Rectal smooth muscle tissue (tissue), 1 donor: ENCODE data around the gene MAST4.

Source experiments
- H3K27ac ChIP-seq: one replicate; pipeline ENCODE4 v1.7.0; 2013; ENCODE audit warnings: low read depth, low read length, inconsistent platforms
- H3K27me3 ChIP-seq: one replicate; pipeline ENCODE4 v1.7.0; 2013; ENCODE audit warnings: low read length; ENCODE audit not compliant: control insufficient read depth, insufficient read depth
- H3K36me3 ChIP-seq: one replicate; pipeline ENCODE4 v1.7.0; 2013; ENCODE audit warnings: low read length; ENCODE audit not compliant: control insufficient read depth, insufficient read depth
- H3K4me1 ChIP-seq: one replicate; pipeline ENCODE4 v1.7.0; 2013; ENCODE audit warnings: low read length; ENCODE audit not compliant: control insufficient read depth, insufficient read depth
- H3K4me3 ChIP-seq: one replicate; pipeline ENCODE4 v1.7.0; 2013; ENCODE audit warnings: low read length
- H3K9ac ChIP-seq: one replicate; pipeline ENCODE4 v1.7.0; 2013; ENCODE audit warnings: low read length

MAST4 gene

DNA sequence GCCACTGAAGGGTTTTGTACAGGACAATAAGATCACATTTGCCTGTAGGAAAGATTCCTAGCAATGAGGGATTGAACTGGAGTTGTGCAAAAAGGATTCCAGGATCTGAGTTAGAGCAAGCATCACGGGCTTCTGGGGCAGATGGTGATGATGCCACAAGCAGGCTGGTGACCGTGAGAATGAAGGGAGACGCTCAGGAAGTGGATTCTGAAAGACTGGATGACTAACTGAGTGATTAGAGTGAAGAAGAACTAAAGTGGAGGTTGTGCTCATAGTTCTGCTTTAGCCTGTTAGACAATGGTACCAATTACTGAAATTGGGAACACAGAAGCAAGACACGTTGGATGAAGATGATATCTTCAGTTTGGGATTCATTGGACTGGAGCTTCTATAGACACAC is 432.2 kb downstream of the MAST4 start:
- no peaks in the 10 kb centered on the region for H3K36me3 ChIP-seq
- H3K9ac ChIP-seq: no peak overlapping the region
- H3K4me1 ChIP-seq: peaks cover 11% of the 10 kb centered on the region
- H3K27me3 ChIP-seq: no peaks in the 10 kb centered on the region
- no peak overlapping the region for H3K27ac ChIP-seq
- H3K4me3 ChIP-seq: no peak overlapping the region

DNA sequence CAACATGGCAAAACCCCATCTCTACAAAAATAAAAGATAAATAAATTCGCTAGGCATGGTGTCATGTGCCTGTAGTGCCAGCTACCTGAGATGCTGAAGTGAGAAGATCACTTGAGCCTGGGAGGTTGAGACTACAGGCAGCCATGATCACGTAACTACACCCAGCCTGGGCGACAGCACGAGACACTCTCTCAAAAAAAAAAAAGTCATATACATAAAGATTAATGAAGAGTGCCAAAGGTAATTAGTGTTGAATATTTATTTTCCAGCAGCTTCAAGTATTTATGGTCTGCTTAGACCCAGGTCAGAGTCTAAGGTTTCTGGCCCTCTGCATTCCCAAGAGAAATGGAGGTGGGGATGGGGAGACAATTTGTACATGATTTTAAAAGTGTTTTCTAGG is 432.7 kb downstream of the MAST4 start:
- Histone ChIP-seq H3K4me1 (peaks cover 15% of the 10 kb centered on the region), H3K27ac (no peak overlapping the region), H3K27me3 (no peaks in the 10 kb centered on the region)

DNA sequence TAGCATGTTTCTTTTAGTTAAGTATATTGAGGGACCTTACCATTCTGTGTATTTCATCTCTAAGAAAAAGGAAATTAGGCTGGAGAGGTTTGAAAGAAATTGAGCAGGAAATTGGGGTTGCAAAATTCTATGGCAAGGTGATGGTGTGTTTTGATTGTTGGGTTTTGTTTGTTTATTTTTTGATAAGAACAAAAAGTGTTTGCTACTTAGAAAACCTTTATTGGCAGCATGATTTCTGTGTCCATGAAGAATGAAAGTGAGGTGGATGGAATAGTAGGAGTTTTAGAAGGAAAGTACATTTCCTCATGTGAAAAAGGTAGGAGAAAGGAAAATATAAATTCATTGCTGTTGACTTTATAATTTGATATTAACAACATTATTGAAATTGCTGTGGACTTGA is 433.3 kb downstream of the MAST4 start:
- no peak overlapping the region for H3K27ac ChIP-seq

More for the DNA sequence above, 432.7 kb downstream of the MAST4 start:
- Histone ChIP-seq H3K9ac (no peak overlapping the region), H3K36me3 (no peaks in the 10 kb centered on the region), H3K4me3 (no peak overlapping the region)

DNA sequence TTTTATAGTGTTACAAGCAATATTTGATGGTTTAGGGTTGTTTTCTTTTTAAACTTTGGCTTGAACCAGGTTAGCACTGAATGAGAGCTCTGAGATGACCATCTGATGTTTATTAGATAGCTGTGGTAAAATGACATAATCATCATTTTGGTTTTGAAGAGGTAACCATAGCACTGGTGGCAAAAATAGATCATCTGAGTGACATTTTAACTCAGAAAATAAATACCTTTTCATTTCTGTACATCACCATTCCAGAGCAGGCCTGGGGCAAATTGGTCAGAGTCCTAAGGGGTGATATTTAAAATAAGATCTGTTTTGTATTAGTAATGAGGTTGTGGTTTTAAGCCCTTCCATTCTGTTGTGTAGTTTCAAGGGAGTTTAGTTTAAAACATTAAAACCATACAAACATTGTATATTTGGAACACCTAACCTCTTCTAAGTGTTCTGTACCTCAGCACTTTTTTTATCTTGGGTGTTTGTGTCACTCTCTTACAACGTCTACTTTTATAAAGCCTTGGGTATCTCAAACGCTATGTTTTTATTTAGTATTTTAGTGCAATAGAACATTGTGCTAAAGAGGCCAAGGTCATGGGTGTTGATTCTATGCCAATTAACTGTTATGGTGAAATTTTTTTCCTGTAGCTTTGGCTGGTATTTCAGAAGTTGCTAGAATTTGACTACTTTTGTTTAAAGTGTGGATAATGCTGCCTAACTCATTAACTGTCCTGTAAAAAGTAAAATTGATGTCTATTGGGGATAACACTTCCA is 434.3 kb downstream of the MAST4 start:
- no peak overlapping the region for H3K9ac ChIP-seq
- H3K4me3 ChIP-seq: no peak overlapping the region
- H3K27me3 ChIP-seq: no peaks in the 10 kb centered on the region
- H3K4me1 ChIP-seq: peaks cover 19% of the 10 kb centered on the region
- no peaks in the 10 kb centered on the region for H3K36me3 ChIP-seq
- no peak overlapping the region for H3K27ac ChIP-seq

More for the DNA sequence above, 433.3 kb downstream of the MAST4 start:
- Histone ChIP-seq H3K4me1 (peaks cover 19% of the 10 kb centered on the region), H3K27me3 (no peaks in the 10 kb centered on the region), H3K9ac (no peak overlapping the region), H3K4me3 (no peak overlapping the region), H3K36me3 (no peaks in the 10 kb centered on the region)

DNA sequence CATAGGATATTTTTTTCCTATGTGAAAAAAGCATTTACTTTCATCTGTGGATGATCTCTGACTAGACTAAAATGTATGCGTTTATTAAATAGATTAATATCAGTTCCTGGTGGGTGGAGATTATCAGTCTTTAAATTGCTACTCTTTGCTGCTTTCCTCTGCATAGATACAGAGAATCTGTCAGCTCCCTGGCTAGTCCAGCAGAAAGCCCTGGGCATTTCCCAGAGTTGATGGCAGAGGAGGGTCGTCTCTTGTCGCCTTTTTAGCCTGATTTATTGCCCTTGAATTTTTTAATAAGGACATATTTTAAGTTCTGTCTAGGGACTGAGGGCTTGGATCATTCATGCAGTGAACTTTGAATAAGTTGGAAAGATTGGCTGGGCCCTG is 434.9 kb downstream of the MAST4 start:
- H3K4me1 ChIP-seq: peaks cover 19% of the 10 kb centered on the region
- no peak overlapping the region for H3K9ac ChIP-seq
- no peaks in the 10 kb centered on the region for H3K36me3 ChIP-seq
- H3K27me3 ChIP-seq: no peaks in the 10 kb centered on the region
- no peak overlapping the region for H3K4me3 ChIP-seq
- H3K27ac ChIP-seq: no peak overlapping the region

DNA sequence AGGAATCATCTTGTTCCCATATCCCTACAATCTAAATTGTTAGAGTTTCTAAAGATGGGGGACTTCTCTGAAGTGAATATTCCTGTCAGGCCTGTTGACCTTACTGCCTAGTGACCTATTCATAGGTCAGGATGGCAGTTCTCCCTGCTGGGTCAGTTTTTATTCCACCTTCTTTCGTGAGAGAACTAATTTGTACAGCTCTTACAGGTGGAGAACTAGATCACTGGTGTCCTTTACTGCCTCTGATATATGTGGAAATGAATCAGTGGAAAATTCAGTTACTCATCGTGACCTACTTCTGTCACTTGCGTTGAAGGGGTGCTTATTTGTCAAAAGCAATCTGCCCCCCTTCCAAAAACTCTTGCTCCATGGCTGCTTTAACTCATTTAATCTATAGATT is 435.5 kb downstream of the MAST4 start:
- H3K27ac ChIP-seq: no peak overlapping the region
- H3K36me3 ChIP-seq: no peaks in the 10 kb centered on the region
- no peak overlapping the region for H3K9ac ChIP-seq
- H3K4me1 ChIP-seq: peaks cover 19% of the 10 kb centered on the region
- H3K4me3 ChIP-seq: no peak overlapping the region
- no peaks in the 10 kb centered on the region for H3K27me3 ChIP-seq

DNA sequence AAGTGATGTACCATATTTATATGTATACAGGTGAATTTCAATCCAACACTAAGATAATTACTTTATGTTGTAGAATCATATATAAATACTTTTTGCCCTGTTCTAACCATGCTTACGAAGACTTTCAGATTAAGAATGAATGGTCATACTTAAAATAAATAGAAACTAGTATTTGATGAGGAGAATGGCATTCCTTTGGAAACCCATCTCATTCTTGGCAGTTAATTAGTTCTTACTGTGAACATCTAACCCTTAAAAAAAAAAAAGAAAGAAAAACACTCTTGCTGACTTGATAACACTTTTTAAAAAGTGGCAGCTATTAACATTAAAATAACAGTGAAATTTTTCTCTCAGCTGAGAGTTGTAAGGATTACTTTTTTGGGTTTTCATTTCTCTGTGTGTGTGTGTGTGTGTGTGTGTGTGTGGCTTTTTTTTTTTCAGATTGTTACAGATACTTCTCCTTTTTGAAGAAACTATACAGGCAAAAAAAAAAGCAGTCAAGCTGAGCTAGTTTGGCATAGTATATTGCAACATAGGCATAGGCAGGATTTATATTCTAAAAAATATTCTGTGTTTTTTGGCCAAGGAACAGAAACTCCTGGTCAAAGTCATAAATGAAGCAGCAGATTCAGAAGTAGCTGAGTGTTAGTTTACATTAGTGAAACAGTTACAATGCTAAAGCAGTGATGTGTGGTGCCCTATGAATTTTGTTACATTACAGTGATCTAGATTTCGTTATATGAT is 436.9 kb downstream of the MAST4 start:
- no peak overlapping the region for H3K9ac ChIP-seq
- no peaks in the 10 kb centered on the region for H3K36me3 ChIP-seq
- H3K27ac ChIP-seq: no peak overlapping the region
- peaks cover 19% of the 10 kb centered on the region for H3K4me1 ChIP-seq
- H3K27me3 ChIP-seq: no peaks in the 10 kb centered on the region
- no peak overlapping the region for H3K4me3 ChIP-seq

DNA sequence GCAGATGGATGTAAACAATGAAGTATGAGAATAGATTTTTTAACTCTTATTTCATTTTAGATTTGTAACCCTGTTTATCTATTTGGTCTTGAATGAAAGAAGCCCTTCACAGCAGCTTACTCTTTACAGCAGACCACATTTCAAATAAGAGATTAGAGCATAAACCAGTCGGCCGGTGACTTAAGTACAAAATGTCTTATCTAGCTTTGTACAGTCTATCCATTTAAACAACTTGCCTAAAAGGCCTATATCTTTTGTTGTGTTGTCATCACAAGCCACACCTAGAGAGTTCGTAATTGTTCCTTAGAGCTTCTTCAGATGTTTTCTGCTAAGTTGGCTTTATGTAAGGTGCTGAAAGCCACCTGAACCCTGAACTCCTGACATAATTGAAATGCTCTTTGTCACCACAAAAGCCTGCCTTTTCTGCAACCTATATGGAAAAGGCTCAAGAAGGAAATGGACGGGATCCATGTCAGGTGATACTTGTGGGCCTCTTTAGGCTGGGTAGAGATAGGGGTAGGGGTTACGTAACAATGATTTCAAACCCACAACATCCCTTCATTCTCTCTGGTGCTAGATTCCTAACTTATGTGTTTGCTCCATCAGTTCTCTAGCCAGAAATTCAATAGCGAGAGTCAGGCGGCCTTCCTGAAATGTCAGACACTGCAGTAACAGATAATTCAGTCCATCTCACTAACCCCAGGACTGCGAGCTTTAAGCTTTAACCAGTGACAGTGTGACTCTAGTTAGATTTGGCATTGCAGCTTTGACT is 437.9 kb downstream of the MAST4 start:
- Histone ChIP-seq H3K9ac (no peak overlapping the region), H3K4me1 (peaks cover 19% of the 10 kb centered on the region), H3K4me3 (no peak overlapping the region), H3K36me3 (no peaks in the 10 kb centered on the region), H3K27me3 (no peaks in the 10 kb centered on the region), H3K27ac (no peak overlapping the region)

DNA sequence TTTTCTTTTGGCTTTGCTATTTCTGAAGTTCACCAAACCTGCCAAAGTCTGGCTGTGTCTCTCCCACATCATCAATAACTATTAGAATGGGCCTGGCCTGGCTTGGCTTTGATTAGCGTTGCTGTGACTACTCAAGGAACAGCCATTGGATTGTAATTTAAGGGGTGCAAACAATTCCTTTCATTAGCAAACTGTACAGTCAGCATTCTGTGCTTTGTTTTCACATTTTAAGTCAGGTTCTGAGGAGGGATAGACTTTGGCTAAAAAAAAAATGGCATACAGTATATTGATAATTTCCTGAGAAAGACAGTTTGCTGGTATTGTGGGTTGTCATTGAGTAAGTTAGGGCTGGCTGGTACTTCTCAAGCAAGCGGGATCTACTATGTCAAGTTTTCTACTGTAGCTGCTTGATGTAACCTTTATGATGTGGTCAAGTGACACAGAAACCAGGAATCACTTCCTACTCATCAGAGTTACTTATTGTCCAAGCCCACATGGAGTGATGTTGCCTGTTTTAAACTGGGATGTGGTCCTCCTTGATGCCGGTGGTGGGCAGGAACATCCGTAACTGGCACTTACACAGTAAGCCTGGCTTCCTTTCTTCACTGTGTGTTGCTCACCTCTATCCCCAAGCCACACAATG is 439.0 kb downstream of the MAST4 start:
- Histone ChIP-seq H3K27ac (no peak overlapping the region), H3K4me1 (peaks cover 17% of the 10 kb centered on the region), H3K27me3 (no peaks in the 10 kb centered on the region), H3K9ac (no peak overlapping the region), H3K4me3 (no peak overlapping the region), H3K36me3 (no peaks in the 10 kb centered on the region)

DNA sequence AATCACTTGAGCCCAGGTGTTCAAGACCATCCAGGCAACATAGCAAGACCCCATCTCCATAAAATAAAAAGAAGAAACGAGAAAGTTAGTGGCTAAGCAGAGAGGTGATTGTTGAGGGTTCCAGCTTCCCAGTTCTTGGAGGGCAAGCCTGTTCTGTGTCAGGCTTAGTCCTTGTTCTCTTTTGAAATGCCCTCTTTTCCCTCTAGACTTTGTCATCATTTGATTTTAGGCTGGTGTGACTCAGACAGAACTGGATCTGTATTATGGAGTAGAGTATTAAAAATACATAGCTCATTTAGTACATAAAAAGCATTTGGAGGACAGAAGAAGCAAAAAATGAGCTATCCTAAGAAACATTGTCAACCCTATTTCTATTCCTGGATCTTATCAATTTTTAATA is 441.0 kb downstream of the MAST4 start:
- Histone ChIP-seq H3K36me3 (no peaks in the 10 kb centered on the region), H3K4me1 (peaks cover 8% of the 10 kb centered on the region), H3K4me3 (no peak overlapping the region), H3K27me3 (no peaks in the 10 kb centered on the region), H3K27ac (no peak overlapping the region), H3K9ac (no peak overlapping the region)

DNA sequence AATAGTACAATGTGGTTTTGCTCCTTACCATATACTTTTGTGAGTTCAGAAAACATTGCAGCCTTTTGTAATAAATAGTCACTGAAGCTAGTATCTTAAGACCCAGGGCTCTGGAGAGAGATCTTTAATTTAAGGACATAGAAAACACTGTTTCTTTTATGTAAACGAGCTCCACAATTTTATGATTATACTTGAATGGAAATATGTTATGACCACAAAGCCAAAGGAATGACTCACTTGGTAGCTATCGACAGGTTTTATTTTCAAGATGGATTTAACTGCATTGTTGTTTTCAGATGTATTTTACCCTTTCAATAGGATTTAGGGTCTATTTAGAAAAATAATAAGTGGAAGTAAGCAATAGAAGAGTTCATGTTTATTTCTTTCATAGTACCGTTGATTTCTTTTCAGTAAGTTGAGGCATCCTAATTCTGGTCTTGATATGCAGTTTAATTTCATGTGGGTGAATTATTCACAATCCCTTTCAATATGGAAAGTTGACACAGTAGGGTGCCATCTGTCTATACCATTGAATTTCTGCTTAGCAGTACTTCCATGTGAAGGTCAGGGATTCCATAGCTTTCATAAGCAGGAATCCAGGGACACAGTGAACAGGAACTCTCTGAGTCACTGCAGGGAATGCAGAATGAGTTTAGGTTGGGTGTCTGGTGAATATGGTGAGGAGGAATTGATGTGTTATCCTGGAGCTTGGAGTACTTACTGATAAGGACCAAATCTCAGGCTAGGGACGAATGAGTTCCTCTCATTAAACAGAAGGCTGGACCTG is 442.8 kb downstream of the MAST4 start:
- peaks cover 3% of the 10 kb centered on the region for H3K4me1 ChIP-seq

More for the DNA sequence above, 442.8 kb downstream of the MAST4 start:
- H3K4me3 ChIP-seq: no peak overlapping the region
- no peak overlapping the region for H3K9ac ChIP-seq
- no peaks in the 10 kb centered on the region for H3K27me3 ChIP-seq
- H3K27ac ChIP-seq: no peak overlapping the region
- H3K36me3 ChIP-seq: no peaks in the 10 kb centered on the region
